Panc1 (cell line): ENCODE measurements around the gene SRMS.

Experiments
- CTCF ChIP-seq: fragments of 450-650 bp; IDR thresholded peaks from 2 replicates; pipeline ENCODE4 v1.5.1; 2017; ENCODE audit warnings: mild to moderate bottlenecking
- POLR2AphosphoS5 ChIP-seq: IDR thresholded peaks from 2 replicates; pipeline ENCODE4 v1.6.1; 2012; ENCODE audit warnings: mild to moderate bottlenecking, low read depth, low read length, moderate library complexity
- REST ChIP-seq, 2 experiments: IDR thresholded peaks; 2 replicates each; pipeline ENCODE4 v1.6.1; 2011 to 2012; ENCODE audit warnings: low read depth in 2 of 2, control low read depth in 1 of 2, low read length in 1 of 2, mild to moderate bottlenecking in 1 of 2, moderate library complexity in 1 of 2; ENCODE audit not compliant: insufficient read depth in 1 of 2
- TCF7L2 ChIP-seq: IDR thresholded peaks from 2 replicates; pipeline ENCODE4 v1.6.1; 2011; ENCODE audit warnings: mild to moderate bottlenecking, low read depth, low read length, inconsistent platforms

DNA sequence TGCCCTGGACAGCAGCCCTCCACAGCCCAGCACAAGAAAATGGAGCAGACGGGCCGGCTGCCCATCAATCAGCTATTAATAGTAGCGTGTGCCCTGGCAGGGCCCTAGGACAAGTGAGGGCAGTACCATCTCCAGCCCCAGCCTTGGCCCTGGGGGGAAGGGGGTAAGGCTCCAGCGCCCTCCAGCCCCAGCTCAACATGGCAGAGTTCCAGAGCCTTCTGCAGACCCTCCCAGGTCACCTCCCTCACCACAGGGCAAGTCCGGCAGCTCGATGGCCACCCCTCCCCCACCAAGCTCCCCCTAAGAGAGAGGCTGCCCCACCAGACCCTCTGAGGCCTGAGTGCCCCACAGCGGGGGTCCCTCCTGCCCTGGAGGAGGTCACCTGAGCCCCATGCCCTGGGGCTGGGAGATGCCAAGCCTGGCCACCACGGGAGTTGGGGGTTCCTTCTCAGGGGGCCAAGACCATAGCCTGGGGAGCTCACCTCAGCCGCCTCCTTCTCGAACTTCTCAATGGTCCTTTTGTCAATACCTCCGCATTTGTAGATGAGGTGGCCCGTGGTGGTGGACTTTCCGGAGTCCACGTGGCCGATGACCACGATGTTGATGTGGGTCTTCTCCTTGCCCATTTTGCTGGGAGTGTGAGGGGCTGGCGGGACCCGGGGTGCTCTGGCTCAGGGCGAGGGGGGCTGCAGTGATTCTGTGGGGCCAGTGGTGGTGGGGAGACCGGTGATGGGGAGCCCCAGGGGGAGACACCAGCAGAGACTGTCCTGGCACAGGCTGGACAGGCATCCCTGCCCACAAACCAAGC is 50.2 kb downstream of the SRMS start:
- no peak for TF ChIP-seq CTCF
- TF ChIP-seq POLR2AphosphoS5 = no peak
- no peak for TF ChIP-seq TCF7L2
- no peak for TF ChIP-seq REST (IDR thresholded peaks at IDR 0.05; ENCODE audit: insufficient read depth in 1 of 2, low read depth in 2 of 2, low read length in 1 of 2)
